Activated naive CD4-positive, alpha-beta T cell (primary cell): ENCODE measurements around the gene PTPRN2.
"Not testable (repeated sequence)": the region's sequence is repeated elsewhere in the genome, so short reads cannot be mapped to it uniquely, and the experiment has no call there.

Experiments used
- DNase-seq, 4 experiments: peaks; one replicate each; lab custom pipeline; 2025; lab: John Stamatoyannopoulos, UW

The PTPRN2 gene

GRCh38 chr7:157901816-157902610 is 685.6 kb downstream of the PTPRN2 start:
- not testable (repeated sequence) for DNase-seq

GRCh38 chr7:157901166-157901565 is 686.5 kb downstream of the PTPRN2 start:
- no peak for DNase-seq

GRCh38 chr7:157900556-157900955 is 687.1 kb downstream of the PTPRN2 start:
- DNase-seq: no peak

GRCh38 chr7:157900011-157900410 is 687.6 kb downstream of the PTPRN2 start:
- no peak for DNase-seq

GRCh38 chr7:157898802-157899505 is 688.7 kb downstream of the PTPRN2 start:
- DNase-seq: no peak

- no peak for DNase-seq
Observed at GRCh38 chr7:157898261-157898660, 689.4 kb downstream of the PTPRN2 start.

- DNase-seq: no peak
Observed at GRCh38 chr7:157897681-157898080, 689.9 kb downstream of the PTPRN2 start.

GRCh38 chr7:157896774-157897555 is 690.7 kb downstream of the PTPRN2 start:
- no peak for DNase-seq

- DNase-seq: not testable (repeated sequence)
Observed at GRCh38 chr7:157896376-157896675, 691.3 kb downstream of the PTPRN2 start.

GRCh38 chr7:157895520-157896375 is 691.9 kb downstream of the PTPRN2 start:
- no peak for DNase-seq

GRCh38 chr7:157895098-157895497 is 692.5 kb downstream of the PTPRN2 start:
- not testable (repeated sequence) for DNase-seq

- DNase-seq: no peak
Observed at GRCh38 chr7:157893535-157894044, 694.0 kb downstream of the PTPRN2 start.

- DNase-seq: no peak
Observed at GRCh38 chr7:157892751-157893523, 694.7 kb downstream of the PTPRN2 start.

- no peak for DNase-seq
Observed at GRCh38 chr7:157890921-157891401, 696.7 kb downstream of the PTPRN2 start.

GRCh38 chr7:157889480-157889879 is 698.1 kb downstream of the PTPRN2 start:
- no peak for DNase-seq

- DNase-seq: no peak
Observed at GRCh38 chr7:157888579-157888978, 699.0 kb downstream of the PTPRN2 start.

- DNase-seq: no peak
Observed at GRCh38 chr7:157887400-157887799, 700.2 kb downstream of the PTPRN2 start.

GRCh38 chr7:157886711-157887110 is 700.9 kb downstream of the PTPRN2 start:
- no peak for DNase-seq

GRCh38 chr7:157886266-157886665 is 701.4 kb downstream of the PTPRN2 start:
- no peak for DNase-seq

GRCh38 chr7:157885140-157885539 is 702.5 kb downstream of the PTPRN2 start:
- no peak for DNase-seq
